ENCODE data around the gene CRB2.

DNA sequence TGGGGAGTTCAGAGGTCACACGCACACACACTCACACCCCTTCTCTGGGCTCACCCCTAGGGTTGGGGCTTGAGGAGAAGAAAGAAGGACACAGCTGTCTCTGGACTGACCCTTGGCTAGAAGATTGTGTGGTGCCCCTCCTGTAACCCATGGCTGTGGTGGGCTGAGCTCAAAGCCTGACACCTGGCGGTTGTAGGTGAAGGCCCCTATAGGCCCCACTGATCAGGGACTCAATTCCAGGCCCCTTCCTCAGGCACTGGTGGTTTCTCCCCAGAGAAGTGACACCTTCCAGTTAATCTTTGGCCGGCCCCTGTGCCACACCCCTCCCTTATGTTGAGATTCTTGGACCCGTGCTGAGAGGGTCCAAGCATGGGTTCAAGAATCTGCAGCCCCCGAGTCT is 35.2 kb upstream of the CRB2 start:
- TF ChIP-seq, protein P1, sequence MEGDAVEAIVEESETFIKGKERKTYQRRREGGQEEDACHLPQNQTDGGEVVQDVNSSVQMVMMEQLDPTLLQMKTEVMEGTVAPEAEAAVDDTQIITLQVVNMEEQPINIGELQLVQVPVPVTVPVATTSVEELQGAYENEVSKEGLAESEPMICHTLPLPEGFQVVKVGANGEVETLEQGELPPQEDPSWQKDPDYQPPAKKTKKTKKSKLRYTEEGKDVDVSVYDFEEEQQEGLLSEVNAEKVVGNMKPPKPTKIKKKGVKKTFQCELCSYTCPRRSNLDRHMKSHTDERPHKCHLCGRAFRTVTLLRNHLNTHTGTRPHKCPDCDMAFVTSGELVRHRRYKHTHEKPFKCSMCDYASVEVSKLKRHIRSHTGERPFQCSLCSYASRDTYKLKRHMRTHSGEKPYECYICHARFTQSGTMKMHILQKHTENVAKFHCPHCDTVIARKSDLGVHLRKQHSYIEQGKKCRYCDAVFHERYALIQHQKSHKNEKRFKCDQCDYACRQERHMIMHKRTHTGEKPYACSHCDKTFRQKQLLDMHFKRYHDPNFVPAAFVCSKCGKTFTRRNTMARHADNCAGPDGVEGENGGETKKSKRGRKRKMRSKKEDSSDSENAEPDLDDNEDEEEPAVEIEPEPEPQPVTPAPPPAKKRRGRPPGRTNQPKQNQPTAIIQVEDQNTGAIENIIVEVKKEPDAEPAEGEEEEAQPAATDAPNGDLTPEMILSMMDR (IDR thresholded peaks at IDR 0.05): no peak
- no peak for TF ChIP-seq POLR2A (IDR thresholded peaks at IDR 0.05)

Data from adrenal gland (tissue), 5 donors.